Transverse colon (tissue), 4 donors: Measurements from ENCODE around the gene DHRS1. TPM values are rescaled to one million over a fixed set of nuclear protein-coding genes. Genes with fewer than 3 reads are reported as not detected.

Experiments used
- DNase-seq: peaks from one replicate; pipeline ENCODE4 v3.0.0-alpha.2; 2019
- H3K27ac ChIP-seq, 4 donors: fragments of 200-600 bp; sonication (generic); 2 replicates each; pipeline ENCODE4 v1.5.1; 2016 to 2018; ENCODE audit warnings: inconsistent platforms in 4 of 4
- H3K27me3 ChIP-seq: fragments of 200-600 bp; sonication (generic); 2 replicates; pipeline ENCODE4 v1.5.1; 2017; ENCODE audit warnings: inconsistent platforms
- H3K36me3 ChIP-seq, 4 donors: fragments of 200-600 bp; sonication (generic); 2 replicates each; pipeline ENCODE4 v1.5.1; 2017 to 2019; ENCODE audit warnings: inconsistent platforms in 4 of 4
- H3K4me1 ChIP-seq, 4 donors: fragments of 200-600 bp; sonication (generic); 2 replicates each; pipeline ENCODE4 v1.5.1; 2017 to 2020; ENCODE audit warnings: inconsistent platforms in 4 of 4
- H3K4me3 ChIP-seq, 4 donors: fragments of 200-600 bp; sonication (generic); 1 replicate in 1 of 4; 2 replicates in 3 of 4; pipeline versions ENCODE4 v1.5.1 to v1.6.1; 2017 to 2019; ENCODE audit warnings: inconsistent platforms in 4 of 4
- H3K9me3 ChIP-seq, 2 donors: fragments of 200-600 bp; sonication (generic); 2 replicates each; pipeline ENCODE4 v1.5.1; 2017 to 2019; ENCODE audit warnings: inconsistent platforms in 2 of 2
- EP300 ChIP-seq: sonication (generic); formaldehyde crosslinking; IDR thresholded peaks from one replicate; pipeline ENCODE4 v1.6.1; 2017; ENCODE audit warnings: antibody characterized with exemption, low read depth
- POLR2A ChIP-seq: fragments of 450-650 bp; IDR thresholded peaks from one replicate; pipeline ENCODE4 v1.6.1; 2016; ENCODE audit warnings: antibody characterized with exemption, mild to moderate bottlenecking, moderate library complexity
- POLR2AphosphoS5 ChIP-seq, 3 donors: sonication (generic); formaldehyde crosslinking; IDR thresholded peaks; one replicate each; pipeline ENCODE4 v1.6.1; 2016; ENCODE audit warnings: antibody characterized with exemption in 3 of 3
- WGBS, 2 donors: methylation state at CpG; one replicate each; pipeline ENCODE4 v1.1.5; 2018; ENCODE audit warnings: low coverage in 1 of 2; 5-methylcytosine and 5-hydroxymethylcytosine counted together
- in situ Hi-C, 4 donors: fragments of 200-750 bp; cut with MboI; loops; one replicate each; pipeline versions ENCODE4 v1.15.0 to v1.15.1; 2017; ENCODE audit warnings: low sequenced_read_pairs in 3 of 4, low pct_ligation_motif_present in 1 of 4, low pct_unique_long_range_greater_than_20kb in 1 of 4
- intact Hi-C: fragments of 100-400 bp; cut with DNase I; formaldehyde crosslinking; loops from one replicate; pipeline ENCODE4 v1.15.1; 2023; ENCODE audit warnings: low total_unique reads
- total RNA-seq, 4 donors: library from RNA; depleted of rRNA; stranded (reverse); fragments of >200 nt; gene quantifications; one replicate each; pipeline ENCODE4 v1.1.0, GENCODE V29; 2016
- TF ChIP-seq, protein P1 (sequence below), 5 experiments: fragments of 200-600 bp in 3 of 5; fragments of 450-650 bp in 2 of 5; sonication (generic) in 3 of 5; IDR thresholded peaks; 1 replicate in 2 of 5; 2 replicates in 3 of 5; pipeline ENCODE4 v1.5.1; 2016 to 2017; ENCODE audit warnings: antibody characterized with exemption in 5 of 5, inconsistent platforms in 3 of 5, mild to moderate bottlenecking in 2 of 5, moderate library complexity in 1 of 5

DHRS1 gene
- total RNA-seq, 4 donors from 2014 or later: 84.2 to 106 (median 94.6) TPM

DNA sequence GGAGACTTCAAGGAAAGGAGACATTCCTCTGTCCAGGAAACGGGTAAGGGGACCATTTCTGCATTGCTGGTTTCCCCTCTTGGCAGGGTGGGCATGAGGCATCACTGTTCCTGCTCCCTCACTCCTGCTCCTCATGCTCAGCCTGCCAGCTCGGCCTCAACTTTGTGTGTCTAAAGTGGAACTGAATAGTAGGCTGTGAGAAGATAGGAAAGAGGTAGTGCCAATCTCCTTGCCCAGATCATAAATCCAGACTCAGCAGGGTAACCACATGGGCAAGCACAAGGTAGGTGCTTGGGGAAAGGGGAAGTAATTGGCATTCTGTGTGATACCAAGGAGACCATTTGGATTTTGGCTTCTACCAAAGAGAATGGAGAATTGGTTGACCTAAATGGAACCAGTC, 14.3 kb upstream of the DHRS1 start:
- in situ Hi-C loops: no loop called here
- Histone ChIP-seq H3K27me3 (peaks cover 15% of the 10 kb centered on the region), H3K27ac (peak overlapping the region in 3 of 4 donors; percentile 81 to 90 (median 82)), H3K36me3 (no peaks in the 10 kb centered on the region), H3K9me3 (no peaks in the 10 kb centered on the region), H3K4me3 (no peak overlapping the region), H3K4me1 (peaks cover 19 to 60% (median 38%) of the 10 kb centered on the region in 4 donors)
- DNase-seq: no peak
- intact Hi-C loops: no loop called here
- 78% methylated on average over 2 of the region's 2 CpGs; no CpG with 5 or more reads in 1 of the 2 donors for WGBS, 2 donors
- TF ChIP-seq, protein P1, sequence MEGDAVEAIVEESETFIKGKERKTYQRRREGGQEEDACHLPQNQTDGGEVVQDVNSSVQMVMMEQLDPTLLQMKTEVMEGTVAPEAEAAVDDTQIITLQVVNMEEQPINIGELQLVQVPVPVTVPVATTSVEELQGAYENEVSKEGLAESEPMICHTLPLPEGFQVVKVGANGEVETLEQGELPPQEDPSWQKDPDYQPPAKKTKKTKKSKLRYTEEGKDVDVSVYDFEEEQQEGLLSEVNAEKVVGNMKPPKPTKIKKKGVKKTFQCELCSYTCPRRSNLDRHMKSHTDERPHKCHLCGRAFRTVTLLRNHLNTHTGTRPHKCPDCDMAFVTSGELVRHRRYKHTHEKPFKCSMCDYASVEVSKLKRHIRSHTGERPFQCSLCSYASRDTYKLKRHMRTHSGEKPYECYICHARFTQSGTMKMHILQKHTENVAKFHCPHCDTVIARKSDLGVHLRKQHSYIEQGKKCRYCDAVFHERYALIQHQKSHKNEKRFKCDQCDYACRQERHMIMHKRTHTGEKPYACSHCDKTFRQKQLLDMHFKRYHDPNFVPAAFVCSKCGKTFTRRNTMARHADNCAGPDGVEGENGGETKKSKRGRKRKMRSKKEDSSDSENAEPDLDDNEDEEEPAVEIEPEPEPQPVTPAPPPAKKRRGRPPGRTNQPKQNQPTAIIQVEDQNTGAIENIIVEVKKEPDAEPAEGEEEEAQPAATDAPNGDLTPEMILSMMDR (IDR thresholded peaks at IDR 0.05): no peak
- no peak for TF ChIP-seq POLR2AphosphoS5 (IDR thresholded peaks at IDR 0.05)

DNA sequence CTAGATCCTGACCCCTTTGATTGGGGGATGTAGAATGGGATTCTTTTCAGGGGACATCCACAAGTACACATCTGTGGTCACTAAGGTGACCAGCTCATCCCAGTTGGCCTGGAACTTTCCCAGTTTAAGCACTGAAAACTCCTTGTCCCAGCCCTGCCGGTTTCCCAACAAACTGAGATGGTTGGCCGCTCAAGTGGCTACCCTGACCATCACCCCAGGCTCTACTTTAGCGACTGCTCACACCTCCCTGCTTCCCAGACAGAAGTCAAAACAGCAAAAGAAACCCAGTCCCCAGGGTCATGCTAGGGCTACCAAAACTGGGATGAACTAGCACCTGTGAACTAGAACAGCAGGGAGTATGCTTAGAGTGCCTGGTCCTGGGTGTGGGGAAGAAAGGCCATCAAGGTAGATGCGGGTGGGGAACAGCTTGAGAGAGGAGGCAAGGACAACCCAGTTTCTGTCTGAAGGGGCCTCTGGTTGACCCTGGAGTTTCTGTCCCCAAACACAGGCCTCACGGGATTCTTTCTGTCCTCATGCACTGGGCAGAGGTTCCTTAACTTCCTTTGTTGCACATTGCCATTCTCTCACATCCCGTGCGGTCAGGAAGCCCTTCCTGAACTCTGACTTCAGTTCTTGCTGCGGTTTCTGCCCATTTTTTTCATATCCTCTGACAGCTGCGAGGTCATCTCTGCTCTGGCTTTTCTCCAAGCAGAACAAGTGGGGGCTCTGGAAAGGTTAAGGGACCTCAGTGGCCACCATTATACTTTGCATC, 13.3 kb upstream of the DHRS1 start:
- 59 to 71% methylated on average over 4 to 9 of the region's 9 CpGs for WGBS, 2 donors
- H3K27me3 ChIP-seq: peaks cover 7% of the 10 kb centered on the region
- peak; percentile 62 for DNase-seq
- peaks cover 19 to 70% (median 46%) of the 10 kb centered on the region in 4 donors for H3K4me1 ChIP-seq
- TF ChIP-seq EP300: no peak
- peak in 1 of 3 donors; percentile 28 for TF ChIP-seq POLR2AphosphoS5 (IDR thresholded peaks at IDR 0.05)
- no peak overlapping the region for H3K4me3 ChIP-seq
- H3K27ac ChIP-seq: peak overlapping the region; percentile 81 to 90 (median 86)
- in situ Hi-C loops (no loop called here), intact Hi-C loops (no loop called here)
- H3K9me3 ChIP-seq: no peaks in the 10 kb centered on the region
- H3K36me3 ChIP-seq: no peaks in the 10 kb centered on the region

DNA sequence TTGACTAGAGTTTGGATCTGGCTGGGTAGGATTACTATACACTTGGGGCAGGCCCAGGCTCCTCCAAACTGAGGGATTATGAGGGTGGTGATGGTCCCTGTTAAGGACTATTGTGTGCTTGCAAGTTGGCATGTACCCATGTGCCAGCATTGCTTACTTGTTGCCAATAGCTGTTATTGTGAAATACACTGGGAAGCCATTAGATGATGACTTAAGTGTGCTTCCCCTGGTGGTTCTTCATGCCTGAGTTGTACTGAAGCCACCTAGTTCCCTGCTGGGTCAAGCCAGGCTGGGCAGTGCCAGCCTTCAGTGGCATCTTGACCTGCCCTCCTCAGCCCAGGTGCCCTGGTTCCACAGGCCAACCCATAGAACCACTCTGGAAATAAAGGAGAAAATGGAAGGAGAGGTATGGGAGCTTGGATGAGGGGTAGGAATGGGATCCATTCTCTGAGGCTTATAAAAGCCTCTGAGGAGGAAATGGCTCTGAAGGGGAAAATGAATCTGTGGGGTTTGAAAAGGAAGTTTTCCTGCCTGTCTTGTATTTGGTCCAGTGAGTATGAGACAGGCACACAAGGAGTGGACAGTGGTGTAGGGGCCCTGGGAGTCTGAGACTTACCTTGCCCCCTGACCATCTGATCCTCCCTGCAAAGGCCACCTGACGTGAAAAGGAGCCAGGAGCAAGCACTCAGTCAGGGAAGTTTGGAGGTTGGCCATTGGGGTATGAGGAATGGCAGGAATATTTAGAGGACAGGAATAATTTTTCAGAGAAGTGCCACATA, 12.4 kb upstream of the DHRS1 start:
- Histone ChIP-seq H3K27me3 (peaks cover 3% of the 10 kb centered on the region), H3K4me3 (peak overlapping the region in 2 of 4 donors; percentile 45 to 58), H3K9me3 (no peaks in the 10 kb centered on the region), H3K27ac (peak overlapping the region; percentile 81 to 90 (median 86)), H3K36me3 (no peaks in the 10 kb centered on the region), H3K4me1 (peaks cover 19 to 79% (median 55%) of the 10 kb centered on the region in 4 donors)
- TF ChIP-seq, protein P1 (IDR thresholded peaks at IDR 0.05): no peak
- TF ChIP-seq POLR2AphosphoS5 (IDR thresholded peaks at IDR 0.05) (no peak), EP300 (no peak), POLR2A (no peak)
- DNase-seq: no peak
- WGBS, 2 donors: 92% methylated on average over 1 of the region's 1 CpG; no CpG with 5 or more reads in 1 of the 2 donors
- in situ Hi-C loops: no loop called here
- intact Hi-C loops: no loop called here

DNA sequence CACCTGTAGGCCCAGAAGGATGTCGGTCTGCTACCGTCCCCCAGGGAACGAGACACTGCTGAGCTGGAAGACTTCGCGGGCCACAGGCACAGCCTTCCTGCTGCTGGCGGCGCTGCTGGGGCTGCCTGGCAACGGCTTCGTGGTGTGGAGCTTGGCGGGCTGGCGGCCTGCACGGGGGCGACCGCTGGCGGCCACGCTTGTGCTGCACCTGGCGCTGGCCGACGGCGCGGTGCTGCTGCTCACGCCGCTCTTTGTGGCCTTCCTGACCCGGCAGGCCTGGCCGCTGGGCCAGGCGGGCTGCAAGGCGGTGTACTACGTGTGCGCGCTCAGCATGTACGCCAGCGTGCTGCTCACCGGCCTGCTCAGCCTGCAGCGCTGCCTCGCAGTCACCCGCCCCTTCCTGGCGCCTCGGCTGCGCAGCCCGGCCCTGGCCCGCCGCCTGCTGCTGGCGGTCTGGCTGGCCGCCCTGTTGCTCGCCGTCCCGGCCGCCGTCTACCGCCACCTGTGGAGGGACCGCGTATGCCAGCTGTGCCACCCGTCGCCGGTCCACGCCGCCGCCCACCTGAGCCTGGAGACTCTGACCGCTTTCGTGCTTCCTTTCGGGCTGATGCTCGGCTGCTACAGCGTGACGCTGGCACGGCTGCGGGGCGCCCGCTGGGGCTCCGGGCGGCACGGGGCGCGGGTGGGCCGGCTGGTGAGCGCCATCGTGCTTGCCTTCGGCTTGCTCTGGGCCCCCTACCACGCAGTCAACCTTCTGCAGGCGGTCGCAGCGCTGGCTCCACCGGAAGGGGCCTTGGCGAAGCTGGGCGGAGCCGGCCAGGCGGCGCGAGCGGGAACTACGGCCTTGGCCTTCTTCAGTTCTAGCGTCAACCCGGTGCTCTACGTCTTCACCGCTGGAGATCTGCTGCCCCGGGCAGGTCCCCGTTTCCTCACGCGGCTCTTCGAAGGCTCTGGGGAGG, 11.3 kb upstream of the DHRS1 start, which contains the start of gene LTB4R:
Gene LTB4R (plus strand): TSS at position 857 of the 959 bp plus-strand sequence. CDS start 4,150 bp downstream, outside the sequence.
- H3K4me3 ChIP-seq: peak within 1 kb of the TSS; percentile 34 to 58 (median 40)
- peak; percentile 79 for DNase-seq
- TF ChIP-seq, protein P1 (IDR thresholded peaks at IDR 0.05): peak; percentile 39 to 76 (median 43)
- peak; percentile 5 to 51 (median 48) for TF ChIP-seq POLR2AphosphoS5 (IDR thresholded peaks at IDR 0.05)
- TF ChIP-seq EP300: no peak
- peak; percentile 30 for TF ChIP-seq POLR2A
- peaks cover 19 to 72% (median 51%) of the 10 kb centered on the region in 4 donors for H3K4me1 ChIP-seq
- no peaks in the 10 kb centered on the region for H3K27me3 ChIP-seq
- H3K36me3 ChIP-seq: no peaks in the 10 kb centered on the region
- H3K27ac ChIP-seq: peak within 1 kb of the TSS; percentile 81 to 90 (median 86)
- WGBS, 2 donors: 24% methylated on average over 35 of the region's 99 CpGs; no CpG with 5 or more reads in 1 of the 2 donors
- H3K9me3 ChIP-seq: no peaks in the 10 kb centered on the region
- intact Hi-C loops: no loop called here
- in situ Hi-C loops: no loop called here
